CD4-positive, alpha-beta T cell treated with Interleukin-15 for 4 hours (primary cell): ENCODE results near the gene HHATL.

Experiments used
- DNase-seq: peaks from one replicate; pipeline ENCODE4 v3.0.0-alpha.2; 2020; ENCODE audit warnings: low spot score

Gene HHATL, protein sequence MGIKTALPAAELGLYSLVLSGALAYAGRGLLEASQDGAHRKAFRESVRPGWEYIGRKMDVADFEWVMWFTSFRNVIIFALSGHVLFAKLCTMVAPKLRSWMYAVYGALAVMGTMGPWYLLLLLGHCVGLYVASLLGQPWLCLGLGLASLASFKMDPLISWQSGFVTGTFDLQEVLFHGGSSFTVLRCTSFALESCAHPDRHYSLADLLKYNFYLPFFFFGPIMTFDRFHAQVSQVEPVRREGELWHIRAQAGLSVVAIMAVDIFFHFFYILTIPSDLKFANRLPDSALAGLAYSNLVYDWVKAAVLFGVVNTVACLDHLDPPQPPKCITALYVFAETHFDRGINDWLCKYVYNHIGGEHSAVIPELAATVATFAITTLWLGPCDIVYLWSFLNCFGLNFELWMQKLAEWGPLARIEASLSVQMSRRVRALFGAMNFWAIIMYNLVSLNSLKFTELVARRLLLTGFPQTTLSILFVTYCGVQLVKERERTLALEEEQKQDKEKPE

DNA sequence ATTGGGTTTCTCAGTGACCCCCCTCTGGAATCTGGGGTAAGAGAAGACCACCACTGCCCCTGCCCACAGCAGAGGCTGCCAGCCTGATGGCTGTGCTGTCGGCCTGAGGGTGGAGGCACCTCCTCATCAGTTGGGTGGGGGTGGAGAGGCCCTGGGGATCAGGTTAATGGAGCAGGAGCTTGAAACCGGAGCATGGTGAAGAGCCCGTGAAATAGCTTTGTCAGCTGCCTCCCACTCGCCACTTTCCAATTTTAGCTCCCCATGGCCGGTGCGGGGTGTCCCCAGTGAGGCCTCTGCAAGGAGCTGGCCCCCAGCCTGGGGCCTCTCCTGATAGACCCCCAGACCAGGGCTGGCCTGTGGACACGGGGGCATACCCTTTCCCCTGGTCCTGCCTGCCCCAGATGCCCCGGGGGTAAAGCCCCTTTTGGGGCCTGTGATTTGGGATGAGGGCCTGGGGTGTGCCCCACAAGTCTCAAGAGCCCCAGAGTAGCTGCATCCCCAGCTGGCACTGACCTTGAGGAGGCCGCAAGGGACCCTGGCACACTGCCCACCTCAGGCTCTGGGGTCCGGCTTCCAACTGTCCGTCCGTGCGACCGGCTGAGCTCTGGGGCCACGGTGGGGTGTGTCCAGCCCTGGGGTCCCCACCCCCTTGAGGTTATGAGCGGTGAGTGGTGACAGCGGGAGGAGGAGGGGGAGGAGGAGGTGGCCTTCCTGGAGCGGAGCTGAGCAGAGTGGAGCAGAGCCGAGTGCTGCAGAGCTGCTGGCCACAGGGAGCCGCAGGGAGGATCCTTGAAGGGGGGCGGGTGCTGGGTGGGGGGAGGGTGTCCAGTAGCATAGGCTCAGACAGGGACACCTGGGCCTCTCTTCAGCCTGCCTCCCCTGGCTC is at the start of gene HHATL:
Gene HHATL, minus strand, starts transcription at position 733 of the 886 bp plus-strand sequence. CDS start 1,972 bp downstream, outside the sequence.
- no peak for DNase-seq

DNA sequence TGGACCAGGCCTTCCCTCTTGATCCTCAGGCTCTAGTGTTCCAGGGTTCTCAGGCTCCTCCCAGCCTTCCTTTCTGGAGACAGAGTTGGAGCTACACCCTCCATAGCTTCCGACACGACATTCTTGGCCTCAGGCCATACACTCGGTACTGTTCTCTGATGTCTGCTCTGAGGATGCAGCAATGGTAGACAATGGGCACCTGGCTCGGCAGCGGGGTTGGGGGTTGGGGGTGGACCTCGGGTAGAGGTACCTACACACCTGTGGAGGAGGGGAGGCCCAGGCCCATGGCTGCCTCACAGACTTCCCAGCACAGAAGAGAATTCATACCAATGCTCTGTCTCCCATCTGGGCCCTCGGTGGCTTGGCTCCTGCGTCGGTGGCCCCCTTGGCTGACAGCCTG is 49.0 kb upstream of the HHATL start:
- DNase-seq = no peak

DNA sequence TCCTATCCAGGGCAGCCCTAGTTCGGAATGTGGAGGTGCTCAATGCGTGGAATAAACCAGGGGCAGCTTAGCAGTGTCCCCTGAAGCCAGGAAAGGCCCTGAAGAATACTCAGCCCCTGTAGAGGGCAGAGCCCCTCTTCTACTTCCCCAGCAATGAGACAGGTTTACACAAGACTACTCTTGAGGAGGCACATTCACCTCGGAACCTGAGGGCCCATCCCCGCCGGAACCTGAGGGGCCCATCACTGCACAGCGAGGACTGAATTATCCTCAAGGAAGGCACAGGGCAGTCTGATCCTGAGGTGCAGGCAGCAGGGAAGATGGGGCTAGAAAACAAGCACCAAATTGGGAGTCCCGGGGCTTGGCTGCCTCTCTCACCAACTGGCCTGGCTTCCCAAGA is 48.2 kb upstream of the HHATL start:
- DNase-seq = no peak

DNA sequence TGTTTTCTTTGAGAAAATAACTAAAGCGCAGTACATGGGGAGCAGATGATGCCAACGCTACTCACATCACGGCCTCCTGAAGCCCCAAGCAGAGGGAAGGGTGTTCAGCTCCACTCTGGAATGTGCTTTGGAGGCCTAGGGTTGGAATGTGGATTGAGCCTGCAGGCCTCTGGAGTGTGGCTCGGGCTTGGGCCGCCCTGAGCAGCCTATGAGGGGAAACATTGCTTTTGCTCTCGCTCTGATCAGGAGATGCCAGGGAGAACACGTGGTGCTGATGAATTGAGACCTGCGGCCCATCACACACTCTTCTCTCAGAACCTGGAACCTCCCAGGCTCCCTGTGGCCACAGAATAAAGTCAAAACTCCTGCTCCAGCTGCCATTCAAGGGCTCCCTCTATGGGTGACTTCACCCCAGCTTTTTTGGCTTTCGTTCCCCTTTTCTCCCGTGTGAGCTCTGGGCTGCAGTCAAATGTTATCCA is 47.2 kb upstream of the HHATL start:
- no peak for DNase-seq

DNA sequence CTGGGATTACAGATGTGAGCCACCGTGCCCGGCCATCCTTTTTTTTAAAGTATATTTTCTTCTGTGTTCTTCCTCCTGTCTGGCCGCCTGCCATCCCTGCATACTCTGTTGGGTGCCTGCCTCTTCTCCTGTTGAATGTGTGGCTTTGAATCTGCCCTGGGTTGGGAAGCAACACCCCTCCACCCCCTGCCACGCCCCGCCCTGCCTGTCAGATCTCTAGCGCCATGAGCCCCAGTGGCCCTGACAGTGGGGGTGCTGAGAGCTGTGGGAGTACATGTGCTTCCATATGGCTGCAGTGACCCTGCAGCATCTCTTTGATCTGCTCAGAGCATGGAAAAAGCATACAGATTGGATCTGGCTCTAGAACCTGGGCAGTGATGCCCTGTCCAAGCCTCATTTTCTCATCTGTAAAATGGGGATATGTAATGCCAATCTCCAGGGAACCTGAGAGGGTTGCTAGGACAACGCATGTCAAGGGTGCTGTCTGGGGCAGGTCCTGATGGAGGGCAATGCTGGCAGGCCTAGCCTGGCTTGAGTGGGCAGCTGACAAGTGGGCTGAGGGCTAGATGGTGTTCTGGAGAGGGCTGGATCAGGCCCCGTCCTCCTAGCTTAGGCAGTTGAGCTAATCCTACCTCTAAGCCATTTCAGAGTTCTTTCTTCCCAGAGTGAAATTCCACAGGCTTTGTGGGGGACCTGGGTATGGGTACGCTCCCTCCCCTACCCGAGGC is 46.6 kb upstream of the HHATL start:
- DNase-seq = no peak

DNA sequence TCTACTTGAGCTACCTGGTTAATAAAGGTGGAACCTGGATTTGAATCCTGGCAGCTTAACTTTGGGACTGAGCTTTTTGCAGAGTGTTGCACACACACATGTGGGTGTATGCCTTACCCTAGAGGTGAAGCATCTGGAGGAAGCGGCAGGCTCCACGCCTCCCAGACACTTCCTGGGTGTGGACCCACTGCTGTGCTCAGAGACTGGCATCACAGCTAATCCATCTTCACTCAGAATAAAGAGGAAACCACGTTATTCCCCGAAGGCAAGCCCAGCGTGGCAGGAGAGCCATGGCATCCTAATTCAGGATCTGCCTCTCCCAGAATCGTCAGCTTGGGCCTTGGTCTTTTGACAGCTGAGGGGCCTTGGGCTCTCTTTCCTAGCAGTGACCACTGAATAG is 45.0 kb upstream of the HHATL start:
- peak; percentile 49 for DNase-seq

DNA sequence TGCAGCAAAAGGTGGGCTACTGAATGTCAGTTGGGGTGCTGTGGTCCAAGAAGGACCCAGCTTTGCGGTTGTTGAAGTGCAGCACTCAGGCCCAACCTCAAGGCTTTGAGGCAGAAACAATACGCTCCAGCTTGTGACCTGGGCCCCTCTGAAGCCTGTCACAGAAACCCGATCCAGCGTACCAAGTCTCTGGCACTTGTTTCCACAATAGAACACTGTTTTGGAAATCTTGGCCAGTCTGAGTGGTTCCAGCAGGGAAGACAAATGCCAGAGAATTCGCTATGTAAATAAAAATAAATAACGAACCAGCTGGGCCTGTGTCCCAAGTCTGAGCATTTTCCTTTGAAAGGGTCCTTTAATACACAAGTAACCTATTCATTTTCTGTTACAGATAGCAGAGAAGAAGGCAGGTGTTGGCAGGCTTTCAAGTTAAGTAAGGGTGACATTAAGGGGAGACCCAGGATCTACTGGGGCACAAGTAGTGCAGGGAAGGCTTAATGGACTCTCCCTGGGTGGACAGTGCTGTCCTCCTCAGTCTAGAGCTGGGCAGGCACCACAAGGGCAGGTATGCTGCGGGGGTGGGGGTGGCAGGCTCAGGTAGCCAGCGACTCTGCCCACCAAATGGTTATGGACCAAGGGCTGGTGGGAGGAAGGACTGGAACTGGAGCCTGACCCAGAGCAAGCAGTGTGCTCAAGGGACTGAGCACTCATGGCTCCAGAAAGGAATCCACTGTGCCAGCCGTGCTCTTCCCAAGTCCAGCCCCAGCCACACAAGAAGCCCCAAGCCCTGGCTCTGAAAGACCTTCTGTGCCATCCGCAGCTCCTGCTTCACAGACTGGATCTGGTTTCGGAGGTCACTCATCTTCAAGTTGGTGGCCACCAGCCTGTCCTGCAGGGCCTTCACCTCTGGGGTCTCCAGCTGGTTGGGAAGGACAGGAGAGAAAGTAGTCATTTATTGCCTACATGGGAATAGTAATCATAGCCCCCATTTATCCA is 44.2 kb upstream of the HHATL start:
- no peak for DNase-seq

DNA sequence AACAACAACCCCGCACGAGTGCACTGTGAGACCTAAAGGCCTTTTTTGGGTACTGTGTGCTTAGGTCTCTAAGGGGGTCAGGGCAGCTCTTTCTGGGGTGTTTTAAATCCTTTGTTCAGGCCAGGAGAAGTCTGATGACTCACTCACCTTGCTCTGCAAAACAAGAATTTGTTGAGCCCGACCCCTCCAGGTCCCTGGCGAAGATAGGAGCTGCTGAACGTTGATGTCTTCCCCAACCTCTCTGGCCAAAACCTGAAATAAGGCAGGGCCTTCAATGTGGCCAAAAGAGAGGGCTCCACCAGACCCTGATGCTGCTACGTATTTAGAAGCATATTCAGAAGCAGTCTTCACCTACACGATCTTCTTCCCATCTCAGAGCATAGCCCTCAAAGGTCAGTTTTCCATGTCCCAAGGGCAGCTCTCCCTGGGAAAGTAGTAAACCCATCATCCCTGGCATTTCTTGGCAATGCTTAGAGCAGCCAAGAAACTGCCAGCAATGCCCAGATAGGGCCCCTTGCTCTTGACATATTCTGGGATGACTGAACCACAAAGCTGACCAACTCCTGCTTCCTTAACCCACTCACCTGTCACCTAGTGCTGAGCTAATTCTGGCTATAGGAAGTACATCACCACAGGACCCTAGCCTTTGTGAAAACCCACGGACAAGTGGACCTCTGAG is 43.3 kb upstream of the HHATL start:
- no peak for DNase-seq

DNA sequence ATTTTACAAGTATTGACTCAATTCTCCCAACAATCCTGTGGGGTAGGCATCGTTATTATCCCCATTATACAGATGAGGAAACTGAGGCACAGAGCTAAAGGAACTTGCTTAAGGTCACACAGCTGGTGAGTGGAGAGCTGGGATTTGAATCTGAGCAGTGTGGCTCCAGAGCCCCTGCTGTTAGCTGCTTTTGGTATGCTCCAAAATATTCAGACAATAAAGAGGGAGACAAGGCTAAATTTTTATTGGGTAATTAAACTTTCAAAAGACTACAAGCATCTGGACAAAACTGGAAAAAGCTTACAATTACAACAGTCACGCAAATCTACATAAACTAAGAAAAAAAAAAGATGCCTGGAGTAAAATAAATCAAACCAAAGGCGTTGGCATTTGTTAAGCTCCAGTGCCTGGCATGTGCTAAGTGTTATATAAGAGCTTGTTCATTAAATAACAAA is 42.7 kb upstream of the HHATL start:
- no peak for DNase-seq

DNA sequence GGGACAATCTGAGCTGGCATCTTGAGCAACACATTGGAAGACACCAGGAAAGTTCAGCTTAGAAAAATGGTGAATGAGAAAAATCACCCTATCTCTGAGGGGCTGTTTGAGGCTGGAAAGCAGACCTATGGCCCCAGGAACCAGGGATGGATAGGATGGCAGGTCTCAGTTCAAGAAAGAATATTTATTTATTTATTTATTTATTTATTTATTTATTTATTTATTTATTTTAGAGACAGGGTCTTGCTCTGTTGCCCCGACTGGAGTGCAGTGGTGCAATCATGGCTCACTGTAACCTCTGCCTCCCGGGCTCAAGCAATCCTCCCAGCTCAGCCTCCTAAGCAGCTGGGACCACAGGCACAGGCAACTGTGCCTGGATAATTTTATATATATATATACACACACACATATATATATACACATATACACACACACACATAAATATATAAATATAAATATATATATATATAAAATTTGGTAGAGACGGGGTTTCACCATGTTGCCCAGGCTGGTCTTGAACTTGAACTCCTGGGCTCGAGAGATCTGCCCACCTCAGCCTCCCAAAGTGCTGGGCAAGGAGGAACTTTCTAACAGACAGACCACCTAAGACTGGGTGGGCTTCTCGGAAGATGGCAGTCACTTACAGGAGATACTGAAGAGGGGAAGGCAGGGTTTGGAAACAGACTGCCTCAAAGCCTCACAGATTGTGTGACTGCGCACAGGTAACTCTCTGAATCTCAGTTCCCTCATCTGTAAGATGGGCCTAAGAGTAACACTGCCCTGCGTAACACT is 40.8 kb upstream of the HHATL start:
- DNase-seq = no peak

DNA sequence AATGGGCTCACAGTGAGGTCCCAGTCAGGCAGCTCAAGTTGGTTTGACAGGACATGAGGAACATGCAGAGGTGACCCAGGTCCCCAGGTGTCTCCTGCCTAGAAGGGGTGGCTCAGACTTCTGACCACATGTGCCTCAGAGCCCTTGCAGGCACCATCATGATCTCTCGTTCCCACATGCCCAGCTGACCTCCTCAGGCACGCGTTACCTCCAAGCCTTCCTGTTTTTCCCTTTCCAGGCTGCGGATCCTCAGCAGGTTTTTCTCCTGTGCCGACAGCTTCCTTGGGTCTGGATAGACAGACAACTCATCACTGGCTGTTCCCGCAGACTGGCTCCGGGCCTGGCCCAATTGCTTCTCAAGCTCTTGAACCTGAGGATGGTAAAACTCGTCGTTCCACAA is 40.1 kb upstream of the HHATL start:
- no peak for DNase-seq

DNA sequence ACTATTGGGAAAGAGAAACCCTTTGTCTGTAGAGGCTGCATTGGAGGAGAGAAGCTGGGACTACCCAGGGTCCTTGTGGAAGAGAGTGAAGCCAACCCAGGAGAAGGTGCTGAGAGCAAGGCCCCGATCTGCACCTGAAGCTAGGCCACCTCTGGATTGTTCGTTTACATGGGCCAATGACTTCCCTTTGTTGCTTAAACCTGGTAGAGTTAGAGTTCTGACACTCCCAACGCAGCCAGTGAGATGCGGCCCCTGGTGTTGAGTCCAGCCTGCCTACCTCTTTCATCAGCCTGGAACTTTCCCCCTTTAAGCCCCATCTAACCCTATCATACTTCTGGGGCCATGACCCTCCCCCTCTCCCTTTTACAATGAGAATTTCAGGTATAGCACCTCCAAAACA is 39.7 kb upstream of the HHATL start:
- no peak for DNase-seq

DNA sequence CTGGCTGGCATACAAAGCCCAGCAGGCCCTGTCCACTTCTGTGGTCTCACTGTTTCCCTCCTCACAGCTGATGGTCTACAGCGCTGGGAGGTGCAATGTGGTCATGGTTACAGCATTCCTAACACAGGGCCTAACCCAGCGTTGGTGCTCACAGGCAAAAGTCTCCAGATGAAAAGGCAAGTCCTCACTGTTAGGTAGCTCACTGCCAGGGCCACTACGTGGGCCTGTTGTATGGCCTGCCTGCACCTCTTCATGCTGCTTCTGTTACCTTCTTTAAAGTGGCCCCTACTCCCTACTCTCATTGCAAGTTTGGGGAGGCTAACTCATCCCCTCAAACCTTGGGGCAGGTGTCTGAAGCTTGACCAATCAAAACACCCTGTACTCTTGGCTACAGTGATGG is 39.2 kb upstream of the HHATL start:
- DNase-seq = no peak

DNA sequence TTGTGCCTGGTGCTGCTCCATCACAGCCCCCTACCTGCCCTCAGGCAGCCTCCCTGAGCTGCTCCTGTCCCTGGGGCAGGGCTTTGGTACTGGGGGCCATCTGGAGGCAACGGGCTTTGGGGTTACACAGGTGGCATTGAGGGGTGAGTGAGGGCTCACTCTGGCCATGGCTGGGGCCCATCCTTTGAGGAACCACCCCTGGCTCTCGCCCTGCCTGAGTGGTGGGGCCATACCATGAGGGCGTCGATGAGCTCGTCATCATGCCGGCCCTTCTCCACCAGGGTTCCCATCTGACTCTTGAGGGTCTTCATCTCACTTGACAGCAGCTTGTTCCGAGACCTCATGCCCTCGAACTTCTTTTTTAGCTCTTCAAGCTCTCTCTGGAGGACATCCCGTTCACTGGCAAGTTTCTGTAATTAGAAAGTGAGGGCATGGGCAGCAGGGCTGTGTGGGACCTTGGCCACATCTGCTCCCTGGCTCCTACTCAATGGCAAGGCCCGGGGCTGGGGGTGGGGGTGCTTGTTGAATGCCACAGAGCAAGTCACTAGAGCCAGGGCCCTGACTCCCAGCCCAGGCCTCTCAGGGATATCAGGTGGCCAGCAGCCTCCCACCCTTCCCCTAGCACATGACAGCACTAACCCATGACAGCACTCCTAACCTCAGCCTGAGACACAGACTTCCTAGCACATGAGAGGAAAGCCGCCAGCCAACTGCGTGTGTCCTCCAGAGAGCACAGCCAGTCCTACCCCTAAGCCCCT is 37.0 kb upstream of the HHATL start:
- no peak for DNase-seq

DNA sequence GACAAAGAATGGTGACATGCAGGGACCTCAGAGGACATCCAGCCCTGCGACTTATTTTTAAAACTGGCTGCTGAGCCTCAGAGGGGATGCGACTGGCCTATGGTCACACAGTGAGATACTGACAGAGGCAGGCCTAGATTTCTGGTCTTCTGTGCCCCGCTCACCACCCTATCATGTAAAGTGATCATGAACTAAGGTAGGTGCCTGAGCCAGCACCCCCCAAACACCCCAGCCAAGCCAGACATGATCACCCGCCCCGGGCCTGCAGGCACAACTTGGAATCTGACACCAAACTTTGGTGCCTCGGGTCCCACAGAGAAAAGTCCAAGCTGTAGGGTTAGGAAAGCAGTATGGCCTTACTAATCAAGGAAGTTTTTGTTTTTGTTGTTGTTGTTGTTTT is 33.9 kb upstream of the HHATL start:
- no peak for DNase-seq

DNA sequence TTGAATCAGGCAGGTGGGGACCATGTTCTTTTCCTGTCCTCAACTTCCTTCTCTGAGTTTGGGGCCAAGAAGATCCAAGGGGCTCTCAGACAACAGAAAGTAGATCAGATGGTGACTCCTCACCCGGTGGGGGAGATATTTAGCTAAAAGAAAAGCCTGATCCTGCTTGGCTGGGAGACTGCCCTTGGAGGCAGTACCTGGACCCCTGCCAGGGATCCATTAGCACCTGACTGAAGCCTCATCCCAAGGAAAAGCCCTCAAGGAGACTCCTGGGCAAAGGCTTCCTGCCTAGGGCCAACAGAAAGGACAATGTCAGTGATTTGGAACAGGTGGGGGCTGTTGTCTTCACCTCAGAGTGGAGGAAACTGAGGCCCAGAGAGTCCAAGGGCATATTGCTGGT is 33.5 kb upstream of the HHATL start:
- DNase-seq = no peak

DNA sequence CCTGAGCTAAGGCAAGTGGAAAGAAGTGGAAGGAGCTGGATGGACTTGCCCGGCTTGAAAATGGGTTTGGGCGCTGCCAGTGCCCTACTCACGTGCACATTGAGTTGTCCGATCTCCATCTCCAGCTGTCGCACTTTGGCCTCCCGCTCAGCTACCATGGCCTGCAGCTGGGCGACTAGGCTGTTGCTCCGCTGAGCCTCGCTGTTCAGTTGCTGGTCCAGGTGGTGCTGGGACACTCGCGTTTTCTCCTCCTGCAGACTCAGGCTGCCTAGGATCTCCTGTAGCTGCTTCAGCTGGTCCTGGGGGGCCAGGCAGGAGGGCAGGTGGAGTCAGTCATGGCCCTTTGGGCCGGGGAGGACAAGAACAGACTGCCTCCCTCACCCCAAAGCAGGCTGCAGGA is 33.0 kb upstream of the HHATL start:
- no peak for DNase-seq

DNA sequence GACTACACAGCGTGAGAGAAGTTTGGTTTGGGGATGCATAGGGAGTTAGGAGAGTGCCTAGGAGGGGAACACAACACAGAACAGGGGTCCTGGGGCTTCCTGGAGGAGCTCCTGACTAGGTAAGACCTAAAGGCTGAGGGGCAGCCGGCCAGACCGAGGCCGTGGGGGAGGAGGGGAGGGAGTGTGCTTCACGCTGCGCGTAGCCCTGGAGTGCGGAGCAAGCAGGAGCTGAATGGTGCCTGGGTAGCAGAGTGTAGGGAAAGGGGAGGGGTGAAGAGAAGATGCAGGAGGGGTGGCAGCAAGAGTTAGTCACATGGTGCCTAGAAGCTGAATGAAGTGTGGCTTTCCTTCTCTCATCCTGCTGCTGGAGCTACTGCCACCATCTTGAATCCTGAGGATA is 32.4 kb upstream of the HHATL start:
- DNase-seq = no peak
